ENCODE data around the gene MTX3. TPM values are rescaled to one million over a fixed set of nuclear protein-coding genes. Genes with fewer than 3 reads are reported as not detected.
A peak's percentile ranks its signal among the peaks of the same experiment; 100 is the strongest.

The MTX3 gene, protein sequence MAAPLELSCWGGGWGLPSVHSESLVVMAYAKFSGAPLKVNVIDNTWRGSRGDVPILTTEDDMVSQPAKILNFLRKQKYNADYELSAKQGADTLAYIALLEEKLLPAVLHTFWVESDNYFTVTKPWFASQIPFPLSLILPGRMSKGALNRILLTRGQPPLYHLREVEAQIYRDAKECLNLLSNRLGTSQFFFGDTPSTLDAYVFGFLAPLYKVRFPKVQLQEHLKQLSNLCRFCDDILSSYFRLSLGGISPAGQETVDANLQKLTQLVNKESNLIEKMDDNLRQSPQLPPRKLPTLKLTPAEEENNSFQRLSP
- total RNA-seq (2022) (7.4 and 8.4 TPM in 2 replicates), Bru-seq, nascent RNA (percentile 68 among the genes with signal in this experiment), BruChase-seq, experiment 1, labeled RNA remaining after a 2-hour chase (percentile 89 among the genes with signal in this experiment), BruChase-seq, experiment 2, labeled RNA remaining after a 6-hour chase (percentile 90 among the genes with signal in this experiment)
- long read RNA-seq, partial matches to known transcripts = 1 of 3 reads
- long read RNA-seq, other reads (novel, unspliced or antisense) = 1 of 3 reads

DNA sequence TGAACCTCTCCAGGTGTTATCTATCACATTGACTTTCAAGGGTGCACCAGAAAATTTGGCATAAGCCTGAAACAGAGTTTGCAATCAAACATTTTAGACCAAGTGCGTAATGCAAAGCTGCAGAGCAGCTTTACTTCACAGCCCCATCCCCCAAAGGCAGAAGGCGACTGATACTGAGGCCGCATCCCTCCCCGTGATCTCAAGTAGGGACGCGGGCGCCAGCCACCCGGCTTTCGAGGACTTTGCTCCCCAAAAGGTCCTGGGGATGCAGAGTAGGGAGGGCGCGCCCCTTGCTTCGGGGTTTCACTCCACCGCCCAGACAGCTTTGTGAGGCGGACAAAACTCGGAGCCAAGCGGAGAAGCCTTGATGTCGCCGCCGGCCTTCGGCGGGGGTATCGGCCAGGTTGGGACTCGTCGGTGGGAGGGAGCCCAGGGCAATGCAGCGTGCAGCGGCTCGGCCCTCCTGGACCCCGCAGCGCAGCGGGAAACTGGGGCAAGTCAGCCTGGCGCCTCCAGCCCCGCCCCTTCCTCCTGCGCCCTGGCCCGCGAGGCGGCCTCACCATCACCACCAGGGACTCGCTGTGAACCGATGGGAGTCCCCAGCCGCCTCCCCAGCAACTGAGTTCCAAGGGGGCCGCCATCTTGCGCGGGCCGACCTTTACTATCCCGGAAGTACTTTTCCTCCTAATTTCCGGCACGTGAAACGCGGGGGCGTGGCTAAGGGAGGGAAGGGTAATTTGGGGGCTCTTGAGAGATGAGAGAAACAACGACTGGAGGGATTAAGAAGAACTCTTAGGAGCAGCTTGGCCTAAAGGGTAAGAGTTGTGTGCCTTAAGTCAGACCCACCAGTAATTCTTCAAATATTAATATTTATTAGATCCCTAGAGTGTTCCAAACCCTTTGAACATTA is at the start of gene MTX3:
MTX3 (minus strand) TSS at position 665 of the 910 bp plus-strand sequence; CDS start at position 641, 24 bp downstream.
- Histone ChIP-seq H3K36me3 (ENCODE audit: control insufficient read depth, insufficient read depth, low read length) (no peaks in the 10 kb centered on the region), H3K4me1 (0 out of 2 replicates have a peak, but pooled peaks cover 3% of the 10 kb centered on the region), H3K9me3 (no peaks in the 10 kb centered on the region), H3K27me3 (replicated peaks; ENCODE audit: control insufficient read depth, insufficient read depth, low read length) (no peaks in the 10 kb centered on the region), H3K4me3 (ENCODE audit: low read depth, low read length) (peak within 1 kb of the TSS; percentile 61)
- peaks cover 8% of the 10 kb centered on the region for H3K27me3 Mint-ChIP-seq (ENCODE audit: insufficient read depth, unreplicated experiment)
- H3K4me1 Mint-ChIP-seq (ENCODE audit: low read depth, unreplicated experiment) = no peaks in the 10 kb centered on the region
- intact Hi-C loops (cut with micrococcal nuclease; ENCODE audit: unreplicated experiment) = loop anchor here (10.0 kb wide), 1 partner anchor 116 kb away; no protein-coding TSS in a partner anchor
- H3K36me3 Mint-ChIP-seq (ENCODE audit: insufficient read depth, unreplicated experiment) = peaks cover 8% of the 10 kb centered on the region
- POLR2A ChIA-PET = no interaction called here
- BruUV-seq (replicated peaks) = no TSS peak
- H3K27ac Mint-ChIP-seq (ENCODE audit: unreplicated experiment) = no peak within 1 kb of the TSS
- no peaks in the 10 kb centered on the region for H3K9me3 Mint-ChIP-seq (ENCODE audit: unreplicated experiment)
- TF ChIP-seq, protein P1, sequence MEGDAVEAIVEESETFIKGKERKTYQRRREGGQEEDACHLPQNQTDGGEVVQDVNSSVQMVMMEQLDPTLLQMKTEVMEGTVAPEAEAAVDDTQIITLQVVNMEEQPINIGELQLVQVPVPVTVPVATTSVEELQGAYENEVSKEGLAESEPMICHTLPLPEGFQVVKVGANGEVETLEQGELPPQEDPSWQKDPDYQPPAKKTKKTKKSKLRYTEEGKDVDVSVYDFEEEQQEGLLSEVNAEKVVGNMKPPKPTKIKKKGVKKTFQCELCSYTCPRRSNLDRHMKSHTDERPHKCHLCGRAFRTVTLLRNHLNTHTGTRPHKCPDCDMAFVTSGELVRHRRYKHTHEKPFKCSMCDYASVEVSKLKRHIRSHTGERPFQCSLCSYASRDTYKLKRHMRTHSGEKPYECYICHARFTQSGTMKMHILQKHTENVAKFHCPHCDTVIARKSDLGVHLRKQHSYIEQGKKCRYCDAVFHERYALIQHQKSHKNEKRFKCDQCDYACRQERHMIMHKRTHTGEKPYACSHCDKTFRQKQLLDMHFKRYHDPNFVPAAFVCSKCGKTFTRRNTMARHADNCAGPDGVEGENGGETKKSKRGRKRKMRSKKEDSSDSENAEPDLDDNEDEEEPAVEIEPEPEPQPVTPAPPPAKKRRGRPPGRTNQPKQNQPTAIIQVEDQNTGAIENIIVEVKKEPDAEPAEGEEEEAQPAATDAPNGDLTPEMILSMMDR (IDR thresholded peaks at IDR 0.05; ENCODE audit: insufficient read depth in 1 of 2, low read depth in 1 of 2, low read length in 1 of 2, severe bottlenecking in 1 of 2, unreplicated experiment in 1 of 2) = no peak
- peak within 1 kb of the TSS; percentile 60 for H3K4me3 Mint-ChIP-seq (ENCODE audit: unreplicated experiment)
- peak; percentile 70 to 77 for DNase-seq
- CTCF ChIA-PET = interaction anchor here (0.6 kb wide), 1 partner anchor 316 kb away, joined by 6 read pairs; no protein-coding TSS in a partner anchor

DNA sequence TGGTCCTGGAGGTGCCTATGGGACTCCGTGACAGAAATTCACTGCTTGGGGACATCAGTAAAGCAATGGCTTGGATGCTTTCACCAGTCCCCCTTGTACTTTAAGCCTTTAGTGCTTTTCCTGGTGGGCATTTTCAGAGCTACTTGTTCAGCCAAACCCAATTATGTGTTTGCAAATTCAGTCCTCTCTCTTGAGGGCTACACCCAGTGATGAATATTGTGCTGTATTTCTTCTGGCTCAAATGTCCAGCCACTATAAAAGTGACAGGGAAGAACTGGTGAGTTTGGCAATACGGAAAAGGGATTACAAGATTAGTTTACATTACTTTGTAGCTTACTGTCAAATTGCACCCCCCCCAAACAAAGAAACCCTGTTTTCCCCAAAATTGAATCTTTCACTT is 48.6 kb upstream of the MTX3 start:
- Histone ChIP-seq H3K9me3 (no peaks in the 10 kb centered on the region), H3K36me3 (ENCODE audit: control insufficient read depth, insufficient read depth, low read length) (no peaks in the 10 kb centered on the region), H3K27me3 (replicated peaks; ENCODE audit: control insufficient read depth, insufficient read depth, low read length) (no peaks in the 10 kb centered on the region), H3K4me1 (no peaks in the 10 kb centered on the region), H3K4me3 (ENCODE audit: low read depth, low read length) (no peak overlapping the region)
- TF ChIP-seq, protein P1 (IDR thresholded peaks at IDR 0.05; ENCODE audit: insufficient read depth in 1 of 2, low read depth in 1 of 2, low read length in 1 of 2, severe bottlenecking in 1 of 2, unreplicated experiment in 1 of 2) = no peak
- H3K4me1 Mint-ChIP-seq (ENCODE audit: low read depth, unreplicated experiment) = no peaks in the 10 kb centered on the region
- ChIA-PET POLR2A (no interaction called here), CTCF (no interaction called here)
- no TSS peak for BruUV-seq (replicated peaks)
- H3K27ac Mint-ChIP-seq (ENCODE audit: unreplicated experiment) = no peak overlapping the region
- DNase-seq = no peak
- H3K4me3 Mint-ChIP-seq (ENCODE audit: unreplicated experiment) = no peak overlapping the region
- H3K9me3 Mint-ChIP-seq (ENCODE audit: unreplicated experiment) = no peaks in the 10 kb centered on the region
- no peaks in the 10 kb centered on the region for H3K36me3 Mint-ChIP-seq (ENCODE audit: insufficient read depth, unreplicated experiment)
- intact Hi-C loops (cut with micrococcal nuclease; ENCODE audit: unreplicated experiment) = no loop called here
- peaks cover 9% of the 10 kb centered on the region for H3K27me3 Mint-ChIP-seq (ENCODE audit: insufficient read depth, unreplicated experiment)

DNA sequence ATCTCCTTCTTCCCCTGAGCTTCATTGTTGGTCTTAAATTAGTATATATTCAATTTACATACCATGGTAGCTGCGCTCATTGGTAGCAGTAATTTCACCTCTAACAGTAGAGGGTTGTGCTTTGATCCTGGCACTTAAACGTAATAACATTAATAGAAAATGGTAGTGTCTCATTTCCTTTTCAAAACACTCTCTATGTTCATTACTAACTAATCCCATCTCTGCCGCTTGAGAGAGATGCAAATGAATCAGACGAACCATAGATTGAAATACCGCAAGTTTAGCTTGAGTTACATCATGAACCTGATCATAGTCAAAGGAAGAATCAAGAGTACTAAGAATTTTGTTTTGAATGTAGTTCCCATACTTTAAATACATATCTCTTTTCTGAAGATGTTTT is 46.3 kb upstream of the MTX3 start:
- Mint-ChIP-seq H3K4me1 (ENCODE audit: low read depth, unreplicated experiment) (no peaks in the 10 kb centered on the region), H3K27ac (ENCODE audit: unreplicated experiment) (no peak overlapping the region), H3K9me3 (ENCODE audit: unreplicated experiment) (no peaks in the 10 kb centered on the region), H3K27me3 (ENCODE audit: insufficient read depth, unreplicated experiment) (peaks cover 7% of the 10 kb centered on the region), H3K36me3 (ENCODE audit: insufficient read depth, unreplicated experiment) (no peaks in the 10 kb centered on the region), H3K4me3 (ENCODE audit: unreplicated experiment) (no peak overlapping the region)
- ChIA-PET CTCF (no interaction called here), POLR2A (no interaction called here)
- no peak for DNase-seq
- TF ChIP-seq, protein P1 (IDR thresholded peaks at IDR 0.05; ENCODE audit: insufficient read depth in 1 of 2, low read depth in 1 of 2, low read length in 1 of 2, severe bottlenecking in 1 of 2, unreplicated experiment in 1 of 2) = no peak
- H3K27me3 ChIP-seq (replicated peaks; ENCODE audit: control insufficient read depth, insufficient read depth, low read length) = no peaks in the 10 kb centered on the region
- intact Hi-C loops (cut with micrococcal nuclease; ENCODE audit: unreplicated experiment) = no loop called here
- H3K36me3 ChIP-seq (ENCODE audit: control insufficient read depth, insufficient read depth, low read length) = no peaks in the 10 kb centered on the region
- H3K4me3 ChIP-seq (ENCODE audit: low read depth, low read length) = no peak overlapping the region
- H3K4me1 ChIP-seq = no peaks in the 10 kb centered on the region
- no peaks in the 10 kb centered on the region for H3K9me3 ChIP-seq
- BruUV-seq (replicated peaks) = no TSS peak

All from Caco-2 (cell line).